GM12873 (cell line): ENCODE results near the gene WDR81.

Experiments
- TF ChIP-seq, protein P1 (sequence below): IDR thresholded peaks from 2 replicates; pipeline ENCODE4 v1.5.1; 2012; ENCODE audit warnings: low read depth, mild to moderate bottlenecking, moderate library complexity, low read length, control low read depth; ENCODE audit not compliant: insufficient read depth; ENCODE audit errors: missing control alignments

WDR81 gene

DNA sequence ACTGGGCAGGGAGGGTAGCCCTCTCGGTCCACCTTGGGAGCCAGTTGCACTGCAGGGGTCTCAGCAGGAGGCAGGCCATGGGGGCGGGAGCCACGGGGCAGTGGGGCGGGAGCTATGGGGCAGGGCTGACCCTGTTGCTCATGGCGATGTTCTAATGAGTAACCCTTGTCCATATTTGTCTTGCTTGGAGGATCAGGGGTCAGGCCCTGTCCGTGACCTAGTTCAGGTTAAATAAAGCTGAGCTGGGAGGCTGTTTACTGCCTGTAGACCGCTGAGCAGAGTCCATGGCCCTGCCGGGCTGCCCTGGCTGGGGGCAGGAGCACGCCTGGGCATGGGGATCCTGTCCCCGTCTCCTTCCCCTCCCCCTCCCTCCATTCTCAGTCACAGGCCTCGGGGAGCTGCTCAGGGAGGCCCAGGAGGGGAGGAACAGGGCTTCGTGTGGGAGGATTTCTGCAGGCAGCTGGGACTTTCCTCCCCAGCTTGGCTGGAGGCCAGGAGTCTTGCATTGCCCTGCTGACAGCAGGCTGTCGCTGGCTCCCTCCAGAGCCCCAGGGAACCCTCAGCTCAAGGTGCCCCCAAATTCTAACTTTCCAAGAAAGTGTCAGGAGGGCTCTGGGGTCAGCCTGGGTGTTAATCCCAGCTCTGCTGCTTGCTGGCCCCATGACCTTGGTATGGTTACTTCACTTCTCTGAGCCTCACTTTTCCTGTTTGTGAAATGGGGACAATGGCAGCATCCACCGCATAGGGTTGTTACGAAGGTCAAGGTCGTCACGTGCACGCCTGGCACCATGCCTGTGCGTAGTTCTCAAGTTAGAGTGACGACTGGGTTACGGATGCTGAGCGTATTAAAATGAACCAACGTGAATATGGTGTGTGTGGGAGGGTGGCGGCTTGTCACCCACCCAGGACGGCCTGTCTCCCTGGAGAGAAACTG, 12.1 kb downstream of the WDR81 start:
- TF ChIP-seq, protein P1, sequence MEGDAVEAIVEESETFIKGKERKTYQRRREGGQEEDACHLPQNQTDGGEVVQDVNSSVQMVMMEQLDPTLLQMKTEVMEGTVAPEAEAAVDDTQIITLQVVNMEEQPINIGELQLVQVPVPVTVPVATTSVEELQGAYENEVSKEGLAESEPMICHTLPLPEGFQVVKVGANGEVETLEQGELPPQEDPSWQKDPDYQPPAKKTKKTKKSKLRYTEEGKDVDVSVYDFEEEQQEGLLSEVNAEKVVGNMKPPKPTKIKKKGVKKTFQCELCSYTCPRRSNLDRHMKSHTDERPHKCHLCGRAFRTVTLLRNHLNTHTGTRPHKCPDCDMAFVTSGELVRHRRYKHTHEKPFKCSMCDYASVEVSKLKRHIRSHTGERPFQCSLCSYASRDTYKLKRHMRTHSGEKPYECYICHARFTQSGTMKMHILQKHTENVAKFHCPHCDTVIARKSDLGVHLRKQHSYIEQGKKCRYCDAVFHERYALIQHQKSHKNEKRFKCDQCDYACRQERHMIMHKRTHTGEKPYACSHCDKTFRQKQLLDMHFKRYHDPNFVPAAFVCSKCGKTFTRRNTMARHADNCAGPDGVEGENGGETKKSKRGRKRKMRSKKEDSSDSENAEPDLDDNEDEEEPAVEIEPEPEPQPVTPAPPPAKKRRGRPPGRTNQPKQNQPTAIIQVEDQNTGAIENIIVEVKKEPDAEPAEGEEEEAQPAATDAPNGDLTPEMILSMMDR, result no peak

DNA sequence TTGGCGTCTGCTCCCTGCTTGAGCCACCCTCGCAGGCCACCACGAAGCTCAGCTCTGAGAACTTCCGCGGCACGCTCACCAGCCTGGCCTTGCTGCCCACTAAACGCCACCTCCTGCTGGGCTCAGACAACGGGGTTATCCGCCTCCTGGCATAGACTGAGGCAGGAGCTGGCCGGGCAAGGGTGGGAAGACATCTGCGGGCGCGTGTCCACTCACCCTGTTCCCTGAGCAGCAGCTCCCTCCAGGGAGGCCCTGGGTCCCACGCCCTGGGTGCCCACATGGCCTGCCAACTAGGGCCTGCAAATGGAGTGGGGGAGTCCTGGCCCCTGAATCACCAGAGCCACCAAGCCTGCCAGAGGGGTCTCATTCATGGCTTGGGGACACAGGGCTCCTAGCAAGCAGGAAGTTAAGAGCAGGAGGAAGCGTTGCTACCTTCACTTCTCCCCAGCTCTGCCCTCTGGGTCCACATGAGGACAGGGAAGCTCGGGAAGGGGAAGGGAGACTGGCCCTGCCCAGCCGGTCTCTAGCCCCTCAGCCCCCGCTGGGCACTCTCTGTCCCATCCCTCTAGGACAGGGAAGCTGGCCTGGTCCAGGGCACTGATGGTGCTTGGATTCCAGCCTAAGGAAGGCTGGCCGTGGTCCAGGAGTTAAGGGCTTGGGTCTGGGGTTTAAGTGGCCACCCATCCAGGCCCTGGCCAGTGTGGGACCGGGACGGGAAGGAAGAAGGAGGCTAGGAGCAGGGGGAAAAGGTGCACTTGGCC, 13.2 kb downstream of the WDR81 start:
- TF ChIP-seq, protein P1, result no peak

DNA sequence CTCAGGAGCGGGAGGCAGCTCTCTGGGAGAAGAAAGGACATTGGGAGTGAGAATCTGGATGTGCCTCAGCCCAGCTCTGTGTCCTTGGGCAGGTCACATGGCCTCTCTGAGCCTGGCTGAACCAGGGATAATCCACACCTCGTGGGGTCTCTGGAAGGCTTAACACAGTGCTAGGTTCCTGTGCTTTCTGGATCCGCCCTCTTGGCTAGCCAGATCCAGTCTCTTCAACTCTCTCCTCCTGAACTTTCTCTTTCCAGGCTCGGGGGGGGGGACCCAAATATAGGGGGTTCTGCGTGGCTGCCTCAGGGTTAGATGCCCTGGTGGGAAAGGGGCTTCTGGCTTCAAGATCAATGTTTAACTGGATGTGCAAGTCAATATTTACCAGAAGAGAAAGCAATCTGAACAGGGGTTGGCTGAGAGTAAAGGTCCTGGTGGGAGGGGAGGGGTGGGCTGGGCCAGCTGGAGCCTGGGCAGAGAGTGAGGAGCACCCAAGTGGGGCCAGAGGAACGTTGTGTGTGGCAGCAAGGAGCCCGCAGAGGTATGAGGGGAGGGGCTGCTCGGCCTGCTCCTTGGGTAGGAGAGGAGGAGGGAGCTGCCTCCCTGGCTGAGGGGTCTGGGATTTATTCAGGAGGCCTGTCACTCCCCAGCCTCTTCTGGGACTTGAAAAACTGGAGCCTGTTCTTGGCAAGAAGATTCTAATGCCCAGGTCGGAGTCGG, 18.0 kb downstream of the WDR81 start, which contains the start of gene SERPINF2:
Gene SERPINF2, plus strand, starts transcription at position 501 of the 717 bp plus-strand sequence. CDS start 2,125 bp downstream, outside the sequence.
- TF ChIP-seq, protein P1, result no peak

DNA sequence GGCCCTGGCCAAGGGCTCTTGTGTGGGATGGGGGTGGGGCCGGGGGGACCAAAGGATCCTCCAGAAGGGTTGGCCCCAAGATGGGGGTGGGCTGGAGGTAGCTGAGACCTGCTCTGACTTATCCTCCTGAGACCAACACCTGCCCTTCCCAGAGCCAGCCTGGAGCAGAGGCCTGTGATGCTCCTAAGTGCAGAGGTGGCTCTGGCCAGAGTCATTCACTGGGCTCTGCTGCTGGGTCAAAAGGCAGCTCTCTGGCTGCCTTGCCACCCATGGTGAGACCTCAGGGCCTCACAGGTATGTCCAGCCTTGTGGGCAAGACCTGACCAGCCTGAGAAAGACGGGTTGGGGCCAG, 18.6 kb downstream of the WDR81 start:
- TF ChIP-seq, protein P1, result no peak

DNA sequence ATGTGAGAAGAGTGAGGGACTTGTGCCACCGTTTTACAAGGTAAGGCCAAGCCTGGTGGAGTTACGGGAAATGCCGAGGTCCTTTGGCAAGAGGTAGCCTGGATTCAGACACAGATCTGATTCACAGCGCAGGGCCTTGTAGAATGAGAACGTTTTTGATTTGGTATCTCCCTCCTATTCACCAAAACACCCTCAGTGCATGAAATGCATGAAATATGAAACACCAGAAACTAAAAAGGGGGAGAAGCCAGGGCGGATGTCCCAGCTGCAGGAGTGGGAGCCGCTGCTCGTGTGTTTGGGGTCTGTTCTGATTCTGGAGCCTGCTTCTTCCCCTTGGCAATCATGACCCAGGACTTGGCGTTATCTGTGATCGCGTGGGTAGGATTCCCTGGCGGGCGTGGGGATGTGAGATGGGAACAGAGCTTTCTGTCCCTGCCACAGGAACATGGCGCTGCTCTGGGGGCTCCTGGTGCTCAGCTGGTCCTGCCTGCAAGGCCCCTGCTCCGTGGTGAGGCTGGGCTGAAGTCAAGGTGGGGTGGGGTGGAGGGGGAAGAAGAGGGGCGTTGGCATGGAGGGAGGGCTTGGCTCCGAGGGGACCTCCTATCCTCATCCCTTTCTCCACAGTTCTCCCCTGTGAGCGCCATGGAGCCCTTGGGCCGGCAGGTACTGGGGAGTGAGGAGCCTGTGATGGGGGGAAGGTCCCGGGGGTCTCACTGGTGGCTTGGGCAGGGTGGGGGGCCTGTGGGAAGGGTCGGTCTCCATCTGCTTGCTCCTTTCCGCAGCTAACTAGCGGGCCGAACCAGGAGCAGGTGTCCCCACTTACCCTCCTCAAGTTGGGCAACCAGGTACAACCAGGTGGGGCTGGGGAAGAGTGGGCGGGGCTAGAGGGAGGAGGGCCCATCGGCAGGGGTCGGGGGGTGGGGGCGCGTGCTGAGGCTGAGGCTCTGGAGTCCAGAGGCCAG, 20.3 kb downstream of the WDR81 start:
- TF ChIP-seq, protein P1, result no peak

DNA sequence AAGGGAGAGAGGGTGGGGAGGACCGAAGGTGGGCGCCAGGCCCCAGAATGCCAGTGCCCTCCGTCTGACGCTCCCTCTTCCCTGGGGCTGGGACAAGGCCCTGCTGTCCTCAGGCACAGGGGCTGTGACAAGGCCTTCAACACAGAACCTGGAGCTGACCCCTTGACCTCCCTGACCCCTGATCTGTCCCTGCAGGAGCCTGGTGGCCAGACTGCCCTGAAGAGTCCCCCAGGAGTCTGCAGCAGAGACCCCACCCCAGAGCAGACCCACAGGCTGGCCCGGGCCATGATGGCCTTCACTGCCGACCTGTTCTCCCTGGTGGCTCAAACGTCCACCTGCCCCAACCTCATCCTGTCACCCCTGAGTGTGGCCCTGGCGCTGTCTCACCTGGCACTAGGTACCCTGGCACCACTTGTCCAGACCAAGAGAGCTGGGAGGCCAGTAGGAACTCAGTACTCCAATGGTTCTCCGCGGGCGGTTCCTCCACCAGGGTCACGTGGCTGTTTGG, 21.1 kb downstream of the WDR81 start:
- TF ChIP-seq, protein P1, result no peak
